Measurements from ENCODE around the gene CRYBG1.
"Not testable (repeated sequence)": the region's sequence is repeated elsewhere in the genome, so short reads cannot be mapped to it uniquely, and the experiment has no call there.

The CRYBG1 gene

GRCh38 chr6:106586815-106587415 is 226.4 kb downstream of the CRYBG1 start:
- Histone ChIP-seq H3K4me3 (replicated peaks; ENCODE audit: low read depth, low read length) (no peak overlapping the region), H3K27me3 (replicated peaks; ENCODE audit: control insufficient read depth, insufficient read depth, low read length) (no peaks in the 10 kb centered on the region), H3K36me3 (ENCODE audit: control insufficient read depth, insufficient read depth, low read length) (peaks cover 2% of the 10 kb centered on the region)
- no peak for DNase-seq (ENCODE audit: extremely low read depth, insufficient read length)
- no peak for TF ChIP-seq CTCF (IDR thresholded peaks at IDR 0.05; ENCODE audit: insufficient read depth, low read length, poor library complexity, severe bottlenecking)

GRCh38 chr6:106588937-106589336 is 228.4 kb downstream of the CRYBG1 start:
- H3K27me3 ChIP-seq (replicated peaks; ENCODE audit: control insufficient read depth, insufficient read depth, low read length); H3K36me3 ChIP-seq (ENCODE audit: control insufficient read depth, insufficient read depth, low read length); DNase-seq (ENCODE audit: extremely low read depth, insufficient read length); H3K4me3 ChIP-seq (replicated peaks; ENCODE audit: low read depth, low read length): not testable (repeated sequence)

GRCh38 chr6:106591111-106591825 is 230.8 kb downstream of the CRYBG1 start:
- peaks cover 2% of the 10 kb centered on the region; the same call in 1 of the 2 replicates for H3K36me3 ChIP-seq (ENCODE audit: control insufficient read depth, insufficient read depth, low read length)
- H3K27me3 ChIP-seq (replicated peaks; ENCODE audit: control insufficient read depth, insufficient read depth, low read length): no peaks in the 10 kb centered on the region
- DNase-seq (ENCODE audit: extremely low read depth, insufficient read length): no peak
- no peak overlapping the region for H3K4me3 ChIP-seq (replicated peaks; ENCODE audit: low read depth, low read length)
- no peak for TF ChIP-seq CTCF (IDR thresholded peaks at IDR 0.05; ENCODE audit: insufficient read depth, low read length, poor library complexity, severe bottlenecking)

GRCh38 chr6:106599440-106599839 is 238.9 kb downstream of the CRYBG1 start:
- TF ChIP-seq CTCF (IDR thresholded peaks at IDR 0.05; ENCODE audit: insufficient read depth, low read length, poor library complexity, severe bottlenecking): no peak
- no peaks in the 10 kb centered on the region for H3K27me3 ChIP-seq (replicated peaks; ENCODE audit: control insufficient read depth, insufficient read depth, low read length)
- DNase-seq (ENCODE audit: extremely low read depth, insufficient read length): no peak
- no peaks in the 10 kb centered on the region for H3K36me3 ChIP-seq (ENCODE audit: control insufficient read depth, insufficient read depth, low read length)
- H3K4me3 ChIP-seq (replicated peaks; ENCODE audit: low read depth, low read length): no peak overlapping the region

- DNase-seq (ENCODE audit: extremely low read depth, insufficient read length): no peak
- Histone ChIP-seq H3K4me3 (replicated peaks; ENCODE audit: low read depth, low read length) (no peak overlapping the region), H3K36me3 (ENCODE audit: control insufficient read depth, insufficient read depth, low read length) (peaks cover 3% of the 10 kb centered on the region), H3K27me3 (replicated peaks; ENCODE audit: control insufficient read depth, insufficient read depth, low read length) (no peaks in the 10 kb centered on the region)
- TF ChIP-seq CTCF (IDR thresholded peaks at IDR 0.05; ENCODE audit: insufficient read depth, low read length, poor library complexity, severe bottlenecking): no peak
Observed at GRCh38 chr6:106600329-106600728, 239.8 kb downstream of the CRYBG1 start.

GRCh38 chr6:106608080-106608668 is 247.7 kb downstream of the CRYBG1 start:
- peak; percentile 67 for TF ChIP-seq CTCF (IDR thresholded peaks at IDR 0.05; ENCODE audit: insufficient read depth, low read length, poor library complexity, severe bottlenecking)
- H3K4me3 ChIP-seq (replicated peaks; ENCODE audit: low read depth, low read length): no peak overlapping the region

More at GRCh38 chr6:106608080-106608668, 247.7 kb downstream of the CRYBG1 start:
- Histone ChIP-seq H3K36me3 (ENCODE audit: control insufficient read depth, insufficient read depth, low read length) (peaks cover 3% of the 10 kb centered on the region), H3K27me3 (replicated peaks; ENCODE audit: control insufficient read depth, insufficient read depth, low read length) (no peaks in the 10 kb centered on the region)
- peak; percentile 36 for DNase-seq (ENCODE audit: extremely low read depth, insufficient read length)

Measured in GM06990 (cell line).